K562 (cell line): ENCODE results near the gene MYL4. TPM values are rescaled to one million over a fixed set of nuclear protein-coding genes. Genes with fewer than 3 reads are reported as not detected.
A peak's percentile ranks its signal among the peaks of the same experiment; 100 is the strongest.

Experiments used
- GATAD2A ChIP-seq: fragments of 450-650 bp; IDR thresholded peaks from 2 replicates; pipeline ENCODE4 v1.6.1; 2017
- KDM1A ChIP-seq, 2 experiments: fragments of 450-650 bp; IDR thresholded peaks; 2 replicates each; pipeline ENCODE4 v1.6.1; 2016; ENCODE audit warnings: mild to moderate bottlenecking in 2 of 2
- SNAPC5 ChIP-seq: fragments of 250-450 bp; sonication (Bioruptor Pico); IDR thresholded peaks from 2 replicates; pipeline ENCODE4 v1.8.0; 2021; ENCODE audit warnings: moderate library complexity, mild to moderate bottlenecking, inconsistent platforms
- TSHZ1 ChIP-seq: fragments of 250-450 bp; sonication (Bioruptor Pico); IDR thresholded peaks from 2 replicates; pipeline ENCODE4 v1.4.0; 2020; ENCODE audit warnings: mild to moderate bottlenecking, moderate library complexity
- ZNF407 ChIP-seq: fragments of 450-650 bp; IDR thresholded peaks from 2 replicates; pipeline ENCODE4 v1.6.1; 2016; ENCODE audit warnings: low read depth
- polyA plus RNA-seq, 8 experiments: library from polyadenylated mRNA; depleted of rRNA in 4 of 8; stranded (reverse) in 5 of 8; unstranded in 3 of 8; fragments of >200 nt; fragmentation: Nextera tagmentation in 2 of 8; fragmentation: Illumina TruSeq in 1 of 8; extraction: Ambion mirVana in 2 of 8; extraction: Trizol in 1 of 8; gene quantifications; 2 replicates each; pipeline versions ENCODE4 v1.2.1 to v1.2.3, GENCODE V29; 2011 to 2014; ENCODE audit warnings: inconsistent platforms in 1 of 8, missing spikeins in 1 of 8
- total RNA-seq, 7 experiments: library from RNA; depleted of rRNA in 6 of 7; stranded (reverse); fragments of >200 nt in 6 of 7; fragmentation: Illumina TruSeq in 2 of 7; extraction: Trizol in 2 of 7; gene quantifications; 2 replicates each; pipeline versions ENCODE4 v1.2.1 to v1.2.3, GENCODE V29; 2011 to 2021; ENCODE audit warnings: low replicate concordance in 1 of 7
- TF ChIP-seq, protein P1 (sequence below): sonication (generic); formaldehyde crosslinking; IDR thresholded peaks from 2 replicates; pipeline ENCODE4 v1.8.1; 2023; ENCODE audit warnings: missing genetic modification reagents, mild to moderate bottlenecking, borderline replicate concordance

MYL4 gene
- total and polyA plus RNA-seq, 9 of the 15 experiments (the other 6 are each of a cell fraction or from before 2014, with no cell fraction given) = 117 to 423 (median 221) TPM

DNA sequence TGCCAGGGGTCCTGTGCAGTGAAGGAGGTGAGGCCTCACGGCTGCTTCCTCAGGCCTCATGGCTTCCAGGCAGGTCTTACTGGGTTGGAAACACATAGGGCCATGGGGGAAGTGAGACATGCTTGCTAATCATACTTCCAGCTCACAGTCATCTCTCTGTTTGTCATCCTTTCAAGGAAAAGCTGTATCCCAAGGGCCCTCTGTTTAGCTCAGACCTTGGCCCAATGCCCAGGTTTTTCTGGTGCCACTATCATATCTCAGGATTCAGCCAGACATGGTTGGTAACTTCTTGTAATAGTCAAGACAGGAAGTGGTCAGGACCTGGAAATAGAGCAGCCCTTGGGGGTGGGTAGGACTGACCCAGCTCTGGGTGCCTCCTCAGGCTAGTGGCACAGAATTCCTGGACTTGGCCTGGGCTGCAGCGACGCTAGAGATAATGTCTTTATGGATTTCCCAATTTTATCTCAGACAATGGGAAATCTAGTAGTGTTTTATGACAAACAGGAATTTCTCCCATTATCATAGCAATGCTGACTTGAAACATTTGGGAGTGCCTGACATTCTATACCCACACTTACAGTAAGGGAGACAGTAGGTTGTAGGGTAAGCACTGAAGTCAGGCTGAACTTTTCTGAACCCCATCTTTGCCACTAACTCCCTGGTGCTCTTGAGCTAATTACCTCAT lies 31.0 kb downstream of the MYL4 start (continued):
- TF ChIP-seq GATAD2A (0 out of 2 replicates have a peak, but pooled peaks have one; percentile 40), KDM1A (IDR thresholded peaks at IDR 0.05) (peak in 1 of 2 experiments; percentile 50; a peak in 1 of 4 replicates), ZNF407 (no peak), SNAPC5 (CRISPR knock-in tag) (no peak), TSHZ1 (CRISPR knock-in tag) (no peak)
- TF ChIP-seq, protein P1, sequence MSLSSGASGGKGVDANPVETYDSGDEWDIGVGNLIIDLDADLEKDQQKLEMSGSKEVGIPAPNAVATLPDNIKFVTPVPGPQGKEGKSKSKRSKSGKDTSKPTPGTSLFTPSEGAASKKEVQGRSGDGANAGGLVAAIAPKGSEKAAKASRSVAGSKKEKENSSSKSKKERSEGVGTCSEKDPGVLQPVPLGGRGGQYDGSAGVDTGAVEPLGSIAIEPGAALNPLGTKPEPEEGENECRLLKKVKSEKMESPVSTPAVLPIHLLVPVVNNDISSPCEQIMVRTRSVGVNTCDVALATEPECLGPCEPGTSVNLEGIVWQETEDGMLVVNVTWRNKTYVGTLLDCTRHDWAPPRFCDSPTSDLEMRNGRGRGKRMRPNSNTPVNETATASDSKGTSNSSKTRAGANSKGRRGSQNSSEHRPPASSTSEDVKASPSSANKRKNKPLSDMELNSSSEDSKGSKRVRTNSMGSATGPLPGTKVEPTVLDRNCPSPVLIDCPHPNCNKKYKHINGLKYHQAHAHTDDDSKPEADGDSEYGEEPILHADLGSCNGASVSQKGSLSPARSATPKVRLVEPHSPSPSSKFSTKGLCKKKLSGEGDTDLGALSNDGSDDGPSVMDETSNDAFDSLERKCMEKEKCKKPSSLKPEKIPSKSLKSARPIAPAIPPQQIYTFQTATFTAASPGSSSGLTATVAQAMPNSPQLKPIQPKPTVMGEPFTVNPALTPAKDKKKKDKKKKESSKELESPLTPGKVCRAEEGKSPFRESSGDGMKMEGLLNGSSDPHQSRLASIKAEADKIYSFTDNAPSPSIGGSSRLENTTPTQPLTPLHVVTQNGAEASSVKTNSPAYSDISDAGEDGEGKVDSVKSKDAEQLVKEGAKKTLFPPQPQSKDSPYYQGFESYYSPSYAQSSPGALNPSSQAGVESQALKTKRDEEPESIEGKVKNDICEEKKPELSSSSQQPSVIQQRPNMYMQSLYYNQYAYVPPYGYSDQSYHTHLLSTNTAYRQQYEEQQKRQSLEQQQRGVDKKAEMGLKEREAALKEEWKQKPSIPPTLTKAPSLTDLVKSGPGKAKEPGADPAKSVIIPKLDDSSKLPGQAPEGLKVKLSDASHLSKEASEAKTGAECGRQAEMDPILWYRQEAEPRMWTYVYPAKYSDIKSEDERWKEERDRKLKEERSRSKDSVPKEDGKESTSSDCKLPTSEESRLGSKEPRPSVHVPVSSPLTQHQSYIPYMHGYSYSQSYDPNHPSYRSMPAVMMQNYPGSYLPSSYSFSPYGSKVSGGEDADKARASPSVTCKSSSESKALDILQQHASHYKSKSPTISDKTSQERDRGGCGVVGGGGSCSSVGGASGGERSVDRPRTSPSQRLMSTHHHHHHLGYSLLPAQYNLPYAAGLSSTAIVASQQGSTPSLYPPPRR (CRISPR knock-in tag) = no peak
